NCI-H460 (cell line): Measurements from ENCODE around the gene CCDC47. TPM values are rescaled to one million over a fixed set of nuclear protein-coding genes. Genes with fewer than 3 reads are reported as not detected.

Experiments
- DNase-seq: peaks from one replicate; pipeline ENCODE4 v3.0.0-alpha.2; 2016; ENCODE audit warnings: low read depth; ENCODE audit errors: extremely low read depth
- total RNA-seq: library from RNA; depleted of rRNA; stranded (reverse); fragments of >200 nt; shearing (Covaris generic); gene quantifications from 2 replicates; pipeline ENCODE4 v1.2.3, GENCODE V29; 2014; rRNA removed

The CCDC47 gene
- total RNA-seq, 1 experiment from 2014 or later, result 79.2 TPM

DNA sequence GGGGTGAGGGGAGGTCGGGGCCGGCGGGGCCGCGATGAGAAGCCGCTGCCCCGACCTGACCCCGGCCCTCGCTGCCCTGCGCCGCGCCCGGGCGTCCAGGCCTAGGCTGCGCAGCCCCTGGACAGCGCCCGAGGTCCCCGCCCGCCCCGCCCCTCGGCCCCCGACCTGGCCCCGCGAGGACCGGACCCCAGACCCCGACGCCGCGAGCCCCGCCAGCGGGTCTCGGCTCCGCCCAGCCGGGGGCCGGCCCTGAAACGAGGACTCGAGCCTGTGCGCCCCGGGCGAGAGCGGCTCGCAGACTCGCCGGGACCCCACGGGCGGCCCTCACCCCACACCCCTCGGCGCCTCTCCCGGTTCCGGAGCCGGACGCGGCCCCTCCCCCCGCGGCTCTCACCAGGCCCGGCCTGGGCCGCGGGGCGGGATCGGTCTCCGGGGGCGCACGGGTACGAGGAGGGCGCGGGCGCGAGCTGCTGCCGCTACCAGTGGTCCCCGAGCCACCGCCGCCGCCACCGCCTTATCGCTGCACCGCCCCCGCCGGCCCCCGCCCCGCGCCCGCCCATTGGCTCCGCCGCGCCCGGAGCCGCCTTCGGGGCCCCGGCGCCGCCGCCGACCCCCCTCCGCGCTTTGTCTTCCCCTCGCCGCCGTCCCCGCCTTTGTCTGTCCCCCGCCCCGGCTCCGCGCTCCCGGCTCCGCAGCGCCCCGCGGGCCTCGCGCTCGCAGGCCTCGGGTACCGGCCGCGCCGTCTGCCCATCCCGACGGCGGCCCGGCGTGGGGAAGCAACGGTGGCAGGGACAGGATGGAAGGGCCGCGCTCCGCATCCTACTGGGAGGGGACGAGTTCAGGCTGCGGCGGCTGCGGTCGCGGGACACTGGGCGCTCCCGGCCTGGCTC lies 73.5 kb downstream of the CCDC47 start, which contains the start of gene LIMD2:
Gene LIMD2 (minus strand): TSS at position 488 of the 890 bp plus-strand sequence. CDS start 827 bp downstream, outside the sequence.
- no peak for DNase-seq

DNA sequence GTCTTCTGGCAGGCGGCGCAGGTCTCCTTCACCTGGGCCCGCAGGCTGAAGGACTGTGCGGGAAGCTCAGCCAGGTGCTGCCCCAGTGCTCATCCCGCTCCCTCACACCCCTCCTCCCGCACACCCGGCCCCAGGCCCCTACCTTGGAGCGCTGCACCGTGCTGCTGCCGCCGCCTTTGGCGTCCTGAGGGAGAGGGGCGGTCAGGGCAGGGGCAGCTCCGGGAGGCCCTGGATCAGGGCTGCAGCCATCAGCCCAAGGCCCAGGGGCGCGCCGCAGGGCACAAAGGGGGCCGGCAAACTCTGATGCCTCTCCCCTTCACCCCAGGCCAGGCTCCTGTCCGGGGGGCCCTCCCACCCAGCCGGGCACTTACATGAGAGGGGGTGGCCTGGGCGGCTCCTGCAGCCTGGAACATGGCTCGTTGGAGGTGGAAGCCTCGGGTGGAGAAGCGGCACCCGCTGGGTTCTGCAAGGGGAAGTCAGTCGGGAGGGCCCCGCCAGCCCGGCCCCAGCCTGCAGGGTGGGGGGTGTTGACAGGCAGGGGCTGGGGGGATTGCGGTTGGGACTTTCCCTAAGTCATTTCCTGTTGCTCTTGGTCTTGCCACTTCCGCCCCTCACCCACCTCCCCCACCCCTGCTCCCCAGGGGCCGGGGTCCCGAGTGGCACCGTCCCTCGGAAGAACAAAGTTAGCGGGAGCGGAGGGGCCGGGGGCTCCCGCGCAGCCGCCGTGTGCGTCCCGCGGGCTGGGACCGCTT lies 74.3 kb downstream of the CCDC47 start:
- DNase-seq, result no peak

- no peak for DNase-seq
Measured at GRCh38 chr17:63698381-63698885, 75.0 kb downstream of the CCDC47 start.

- peak; percentile 36 for DNase-seq
Measured at GRCh38 chr17:63697341-63698286, 75.8 kb downstream of the CCDC47 start.

DNA sequence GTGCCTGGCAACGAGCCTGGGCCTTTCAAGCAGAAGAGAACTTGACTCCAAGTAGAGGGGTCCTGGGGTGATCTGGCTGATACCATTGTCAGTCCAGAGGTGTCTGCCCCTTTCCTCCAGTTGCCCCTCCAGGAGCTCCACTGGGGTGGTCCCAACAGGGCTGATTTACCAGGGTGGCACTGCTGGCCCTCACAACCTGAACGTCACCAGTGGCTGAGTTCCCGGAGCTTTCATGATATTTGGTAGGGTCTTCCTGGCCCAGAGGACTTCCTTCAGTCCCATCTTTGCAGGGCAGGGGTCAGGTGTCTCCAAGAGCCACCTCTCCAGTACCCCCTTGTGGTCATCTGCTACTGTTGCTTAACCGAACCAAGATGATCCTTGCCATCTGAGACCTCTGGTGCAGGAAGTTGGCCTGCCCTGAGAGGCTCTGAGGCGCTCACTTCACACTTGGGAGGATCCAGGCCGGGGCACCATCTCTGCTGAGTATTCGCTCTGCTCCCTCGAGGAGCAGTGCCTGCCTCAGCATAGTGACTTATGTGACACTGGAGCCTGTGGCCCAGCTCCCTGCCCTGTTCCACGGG lies 76.9 kb downstream of the CCDC47 start:
- no peak for DNase-seq

DNA sequence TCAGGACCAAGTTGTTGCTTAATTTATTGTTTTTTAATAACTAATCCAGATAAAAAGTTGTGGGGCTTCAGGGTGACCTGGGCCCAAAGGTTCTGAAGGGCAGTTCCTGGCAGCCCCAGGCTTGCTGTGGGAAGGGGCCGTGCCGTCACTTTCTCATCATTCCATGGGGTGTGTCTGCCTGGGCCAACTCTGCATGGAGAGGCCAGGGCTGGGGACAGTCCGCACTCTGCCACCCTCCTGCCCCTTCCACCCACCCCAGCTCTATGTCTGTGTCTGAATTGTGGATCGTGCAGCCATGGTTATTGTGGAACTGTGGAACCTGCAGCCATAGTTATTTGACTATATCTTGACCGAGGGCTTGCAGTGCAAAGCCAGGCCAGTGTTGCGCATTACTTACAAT lies 77.5 kb downstream of the CCDC47 start:
- DNase-seq, result no peak

Other genes starting within 250 kb of the CCDC47 start
- gene DCAF7, start 223.1 kb downstream of the CCDC47 start, total RNA-seq, result 39.1 and 39.8 TPM in 2 replicates
- gene TACO1, start 172.7 kb downstream of the CCDC47 start, total RNA-seq, result 33.0 and 34.0 TPM in 2 replicates
- gene MAP3K3, start 151.2 kb downstream of the CCDC47 start, total RNA-seq, result 8.5 and 8.7 TPM in 2 replicates
- gene LIMD2, start 73.5 kb downstream of the CCDC47 start, total RNA-seq, result 1.1 and 2.0 TPM in 2 replicates
- gene STRADA, start 31.8 kb downstream of the CCDC47 start, total RNA-seq, result 21.2 and 28.9 TPM in 2 replicates
- 55.7 and 61.2 TPM in 2 replicates for gene DDX42, start 573 bp upstream of the CCDC47 start, total RNA-seq
- 52.7 and 66.3 TPM in 2 replicates for gene PSMC5, start 53.8 kb upstream of the CCDC47 start, total RNA-seq
- 27.9 and 35.0 TPM in 2 replicates for gene FTSJ3, start 54.1 kb upstream of the CCDC47 start, total RNA-seq
- 73.6 and 75.5 TPM in 2 replicates for gene SMARCD2, start 69.1 kb upstream of the CCDC47 start, total RNA-seq
- gene CSH2, start 100.1 kb upstream of the CCDC47 start, total RNA-seq, result not detected in 2 replicates
- gene GH2, start 108.3 kb upstream of the CCDC47 start, total RNA-seq, result not detected in 2 replicates
- gene CSH1, start 123.0 kb upstream of the CCDC47 start, total RNA-seq, result not detected in 2 replicates
- gene CSHL1, start 137.7 kb upstream of the CCDC47 start, total RNA-seq, result not detected in 2 replicates
- gene GH1, start 145.2 kb upstream of the CCDC47 start, total RNA-seq, result not detected in 2 replicates
- gene CD79B, start 158.7 kb upstream of the CCDC47 start, total RNA-seq, result not detected in 2 replicates
- 0.06 and 0.77 TPM in 2 replicates for gene SCN4A, start 199.3 kb upstream of the CCDC47 start, total RNA-seq
- not detected in 2 replicates for gene PRR29, start 224.8 kb upstream of the CCDC47 start, total RNA-seq
- gene ICAM2, start 247.0 kb upstream of the CCDC47 start, total RNA-seq, result not detected in 2 replicates